Chondrocyte (in vitro differentiated cells): ENCODE measurements around the gene ARHGAP6. TPM values are rescaled to one million over a fixed set of nuclear protein-coding genes. Genes with fewer than 3 reads are reported as not detected.

ENCODE experiments used
- DNase-seq: peaks from one replicate; pipeline ENCODE4 v3.0.0; 2021; ENCODE audit warnings: mixed read lengths, low spot score
- H3K27ac Mint-ChIP-seq: one replicate; pipeline ENCODE4 v1.8.0; 2021; ENCODE audit warnings: mild to moderate bottlenecking, moderate library complexity, mixed read lengths; ENCODE audit not compliant: unreplicated experiment
- H3K27me3 Mint-ChIP-seq: 2 replicates; pipeline ENCODE4 v1.8.0; 2021; ENCODE audit warnings: low read depth, mixed read lengths
- H3K36me3 Mint-ChIP-seq: 2 replicates; pipeline ENCODE4 v1.8.0; 2021; ENCODE audit warnings: low read depth, mixed read lengths
- H3K4me1 Mint-ChIP-seq: 2 replicates; pipeline ENCODE4 v1.8.0; 2021; ENCODE audit warnings: low read depth, mild to moderate bottlenecking, mixed read lengths
- H3K4me3 Mint-ChIP-seq: one replicate; pipeline ENCODE4 v1.8.0; 2021; ENCODE audit warnings: mild to moderate bottlenecking, moderate library complexity, mixed read lengths; ENCODE audit not compliant: unreplicated experiment
- H3K9me3 Mint-ChIP-seq: 2 replicates; pipeline ENCODE4 v1.8.0; 2021; ENCODE audit warnings: low read depth, mixed read lengths
- total RNA-seq: library from RNA; stranded (reverse); gene quantifications from 3 replicates; pipeline ENCODE4 v1.2.1, GENCODE V29; 2021
- TF ChIP-seq, protein P1 (sequence below): fragments of 200-600 bp; sonication (generic); IDR thresholded peaks from 2 replicates; pipeline ENCODE4 v1.5.0; 2021; ENCODE audit warnings: antibody characterized with exemption, mild to moderate bottlenecking, moderate library complexity

The ARHGAP6 gene
- total RNA-seq, 1 donor from 2014 or later, result 1.5 TPM

GRCh38 chrX:11412715-11413623 lies 252.8 kb downstream of the ARHGAP6 start:
- H3K4me1 Mint-ChIP-seq, result peaks cover 11% of the 10 kb centered on the region
- peaks cover 5% of the 10 kb centered on the region for H3K9me3 Mint-ChIP-seq
- H3K4me3 Mint-ChIP-seq, result no peak overlapping the region
- H3K27me3 Mint-ChIP-seq, result no peaks in the 10 kb centered on the region
- no peak for DNase-seq
- no peak overlapping the region for H3K27ac Mint-ChIP-seq
- TF ChIP-seq, protein P1, sequence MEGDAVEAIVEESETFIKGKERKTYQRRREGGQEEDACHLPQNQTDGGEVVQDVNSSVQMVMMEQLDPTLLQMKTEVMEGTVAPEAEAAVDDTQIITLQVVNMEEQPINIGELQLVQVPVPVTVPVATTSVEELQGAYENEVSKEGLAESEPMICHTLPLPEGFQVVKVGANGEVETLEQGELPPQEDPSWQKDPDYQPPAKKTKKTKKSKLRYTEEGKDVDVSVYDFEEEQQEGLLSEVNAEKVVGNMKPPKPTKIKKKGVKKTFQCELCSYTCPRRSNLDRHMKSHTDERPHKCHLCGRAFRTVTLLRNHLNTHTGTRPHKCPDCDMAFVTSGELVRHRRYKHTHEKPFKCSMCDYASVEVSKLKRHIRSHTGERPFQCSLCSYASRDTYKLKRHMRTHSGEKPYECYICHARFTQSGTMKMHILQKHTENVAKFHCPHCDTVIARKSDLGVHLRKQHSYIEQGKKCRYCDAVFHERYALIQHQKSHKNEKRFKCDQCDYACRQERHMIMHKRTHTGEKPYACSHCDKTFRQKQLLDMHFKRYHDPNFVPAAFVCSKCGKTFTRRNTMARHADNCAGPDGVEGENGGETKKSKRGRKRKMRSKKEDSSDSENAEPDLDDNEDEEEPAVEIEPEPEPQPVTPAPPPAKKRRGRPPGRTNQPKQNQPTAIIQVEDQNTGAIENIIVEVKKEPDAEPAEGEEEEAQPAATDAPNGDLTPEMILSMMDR, result no peak
- no peaks in the 10 kb centered on the region for H3K36me3 Mint-ChIP-seq

DNA sequence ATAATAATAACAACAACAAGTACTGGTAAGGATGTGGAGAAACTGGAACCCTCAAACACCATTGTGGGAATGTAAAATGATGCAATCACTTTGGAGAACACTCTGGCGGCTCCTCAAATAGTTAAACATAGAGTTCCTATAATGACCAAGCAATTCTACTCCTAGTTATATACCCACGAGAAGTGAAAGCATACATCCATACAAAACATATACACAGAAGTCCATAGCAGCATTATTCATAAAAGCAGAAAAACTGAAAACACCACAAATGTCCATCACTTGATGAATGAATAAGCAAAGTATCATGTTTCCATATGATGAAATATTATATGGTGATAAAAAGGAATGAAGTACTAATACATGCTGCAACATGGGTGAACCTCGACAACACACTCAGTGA lies 255.8 kb downstream of the ARHGAP6 start:
- peaks cover 13% of the 10 kb centered on the region for H3K9me3 Mint-ChIP-seq
- peaks cover 11% of the 10 kb centered on the region for H3K4me1 Mint-ChIP-seq
- no peak overlapping the region for H3K27ac Mint-ChIP-seq
- TF ChIP-seq, protein P1, result no peak
- no peaks in the 10 kb centered on the region for H3K36me3 Mint-ChIP-seq
- no peak for DNase-seq
- no peaks in the 10 kb centered on the region for H3K27me3 Mint-ChIP-seq
- H3K4me3 Mint-ChIP-seq, result no peak overlapping the region

DNA sequence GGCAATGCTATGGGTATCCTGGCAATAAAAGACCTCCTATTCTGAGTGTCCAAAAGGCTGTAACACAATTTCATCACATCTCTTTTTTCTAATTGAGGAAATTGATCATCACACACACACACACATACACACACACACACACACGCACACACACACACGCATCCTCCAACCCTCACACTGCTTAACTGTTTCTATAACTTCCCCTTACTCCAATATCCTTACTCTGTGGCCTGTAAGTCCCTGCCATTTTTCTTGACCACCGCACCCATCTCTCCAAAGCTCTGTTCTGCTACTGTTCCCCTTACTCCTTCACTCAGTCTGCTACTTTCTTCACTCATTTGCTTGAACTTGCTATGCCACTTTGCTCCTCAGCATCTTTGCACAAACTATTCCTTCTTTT lies 256.9 kb downstream of the ARHGAP6 start:
- no peak for DNase-seq
- TF ChIP-seq, protein P1, result no peak
- Mint-ChIP-seq H3K9me3 (peaks cover 16% of the 10 kb centered on the region), H3K27me3 (no peaks in the 10 kb centered on the region), H3K4me1 (peaks cover 9% of the 10 kb centered on the region), H3K27ac (no peak overlapping the region), H3K4me3 (no peak overlapping the region), H3K36me3 (no peaks in the 10 kb centered on the region)

- Mint-ChIP-seq H3K4me3 (no peak overlapping the region), H3K9me3 (peaks cover 15% of the 10 kb centered on the region)
- TF ChIP-seq, protein P1, result no peak
Observed at GRCh38 chrX:11408109-11408405, 257.7 kb downstream of the ARHGAP6 start.

GRCh38 chrX:11407331-11408108 lies 258.2 kb downstream of the ARHGAP6 start:
- Mint-ChIP-seq H3K27me3 (no peaks in the 10 kb centered on the region), H3K27ac (no peak overlapping the region), H3K9me3 (peaks cover 15% of the 10 kb centered on the region), H3K36me3 (no peaks in the 10 kb centered on the region), H3K4me3 (no peak overlapping the region), H3K4me1 (no peaks in the 10 kb centered on the region)
- TF ChIP-seq, protein P1, result no peak
- DNase-seq, result no peak

More at GRCh38 chrX:11408109-11408405, 257.7 kb downstream of the ARHGAP6 start:
- H3K36me3 Mint-ChIP-seq, result no peaks in the 10 kb centered on the region
- H3K27me3 Mint-ChIP-seq, result no peaks in the 10 kb centered on the region
- H3K4me1 Mint-ChIP-seq, result peaks cover 3% of the 10 kb centered on the region
- DNase-seq, result no peak
- H3K27ac Mint-ChIP-seq, result no peak overlapping the region
